Left forelimb (tissue), 1 donor: ENCODE results near the gene NTPCR.

ENCODE experiments used
- DNase-seq: peaks from one replicate; pipeline ENCODE4 v3.0.0-alpha.2; 2018; ENCODE audit warnings: low spot score

NTPCR gene

GRCh38 chr1:233010146-233010545 is 59.7 kb downstream of the NTPCR start:
- no peak for DNase-seq

- no peak for DNase-seq
Observed at GRCh38 chr1:233012021-233012420, 61.6 kb downstream of the NTPCR start.

- DNase-seq, result no peak
Observed at GRCh38 chr1:233015965-233016364, 65.6 kb downstream of the NTPCR start.

DNA sequence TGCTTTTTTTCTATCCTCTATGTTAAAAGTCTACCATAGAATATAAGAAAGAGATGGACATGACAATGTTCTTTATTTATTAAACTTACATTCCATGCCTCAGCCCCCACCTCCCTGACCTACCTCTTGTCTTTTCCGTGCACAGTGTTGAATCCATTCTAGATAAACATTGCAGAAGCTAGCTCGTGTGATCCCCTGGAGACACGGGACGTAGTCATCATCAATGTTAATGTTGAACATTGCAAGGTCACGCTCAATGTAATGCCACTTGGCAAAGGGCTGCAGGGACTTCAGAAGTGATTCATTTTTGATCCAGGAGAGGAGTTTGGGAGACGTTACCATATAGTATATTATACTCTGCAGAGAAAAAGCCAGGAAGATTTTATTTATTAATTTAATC is 66.4 kb downstream of the NTPCR start:
- no peak for DNase-seq

DNA sequence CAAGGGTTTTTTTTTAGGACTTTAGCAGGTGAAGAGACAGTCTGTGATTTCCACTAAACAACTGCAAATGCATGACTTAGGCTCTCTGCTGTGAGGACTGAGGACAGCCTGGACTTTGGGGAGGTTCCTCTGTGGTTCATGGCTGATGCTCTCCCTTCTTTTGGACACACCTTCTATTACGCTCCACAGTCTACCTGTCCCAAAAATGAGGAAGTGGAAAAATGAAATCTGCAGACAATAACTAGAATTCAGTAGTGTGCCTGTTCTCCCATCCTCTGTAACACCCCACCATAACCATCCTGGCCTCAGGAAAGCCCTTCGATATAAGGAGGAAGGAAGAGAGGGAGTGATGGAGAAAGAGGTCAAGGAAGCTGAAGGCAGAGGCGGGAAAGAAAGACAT is 68.7 kb downstream of the NTPCR start:
- DNase-seq, result no peak

GRCh38 chr1:233019778-233020325 is 69.4 kb downstream of the NTPCR start:
- DNase-seq, result no peak

- no peak for DNase-seq
Observed at GRCh38 chr1:233020426-233020825, 70.0 kb downstream of the NTPCR start.

DNA sequence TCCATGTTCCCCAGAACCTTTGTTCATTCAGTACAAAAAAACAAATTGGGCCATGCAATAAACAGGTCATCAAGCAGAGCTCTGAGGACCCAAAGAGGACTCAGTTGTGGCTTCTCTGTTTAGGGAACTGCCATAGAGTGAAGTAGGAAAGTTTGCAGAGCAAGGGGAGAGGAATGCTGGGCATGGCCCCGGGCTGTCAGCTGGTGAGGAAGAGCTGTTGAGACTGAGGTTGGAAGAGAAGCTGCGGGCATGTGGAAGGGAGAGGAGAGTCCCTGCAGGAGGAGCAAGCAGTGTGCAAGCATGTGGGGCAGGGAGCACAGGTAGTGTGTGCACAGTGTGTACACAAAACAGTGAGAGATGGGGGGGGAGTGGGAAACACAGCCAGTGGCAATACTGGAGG is 71.8 kb downstream of the NTPCR start:
- DNase-seq, result no peak

DNA sequence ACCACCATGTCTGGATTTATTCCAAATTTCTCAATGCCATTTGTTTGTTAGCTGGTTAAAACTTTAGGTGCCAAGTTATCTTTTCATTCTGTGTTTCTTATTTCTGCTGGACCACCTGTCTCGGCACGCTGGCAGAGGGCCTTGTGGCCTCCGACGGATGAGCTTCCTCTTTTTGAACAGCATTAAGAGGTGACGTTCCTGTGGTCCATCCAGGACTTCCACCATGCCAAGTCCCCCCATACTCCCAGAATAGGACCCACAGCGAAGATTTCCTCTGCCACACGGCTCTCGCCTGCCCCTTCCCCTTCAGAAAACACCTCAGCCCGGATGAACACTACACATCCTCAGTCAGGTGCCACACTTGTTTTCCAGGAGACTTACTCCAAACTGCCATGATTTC is 73.8 kb downstream of the NTPCR start:
- DNase-seq, result no peak

DNA sequence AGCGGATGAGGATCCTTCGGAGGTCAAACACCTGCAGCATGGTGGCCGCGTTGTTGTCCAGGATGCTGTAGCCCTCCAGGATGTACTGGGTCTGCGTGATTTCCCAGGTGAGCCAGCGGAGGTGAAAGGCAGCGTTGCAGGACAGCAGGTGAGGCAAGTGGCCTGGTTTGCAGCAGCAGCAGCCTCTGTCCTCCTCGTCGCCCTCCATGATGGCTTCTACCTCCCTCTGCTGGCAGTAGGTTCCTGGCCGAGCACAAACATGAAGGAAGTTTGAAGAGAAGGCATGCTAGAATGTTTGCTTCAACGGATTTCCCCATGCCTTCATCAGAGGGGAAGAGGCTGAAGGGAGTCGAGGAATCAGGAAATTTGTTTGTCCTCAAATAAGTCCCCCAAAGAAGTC is 74.7 kb downstream of the NTPCR start:
- DNase-seq, result no peak

DNA sequence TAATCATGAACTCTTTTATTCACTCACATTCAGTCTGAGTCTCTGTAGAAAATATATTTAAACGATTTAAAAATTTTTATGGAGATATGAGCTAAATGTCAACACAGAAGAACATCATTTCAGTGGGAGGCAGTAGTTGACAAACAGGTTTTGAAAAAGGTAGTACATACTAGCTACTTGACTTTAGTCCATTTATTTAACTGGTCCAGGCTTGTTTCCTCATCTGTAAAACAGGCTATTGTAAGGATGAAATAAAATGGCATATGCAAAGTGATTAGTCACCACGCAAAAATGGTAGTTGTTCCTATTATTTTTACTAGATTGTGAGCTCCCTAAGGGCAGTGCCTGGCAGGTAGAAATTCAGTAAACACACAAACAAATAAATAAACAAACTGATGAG is 75.2 kb downstream of the NTPCR start:
- DNase-seq, result no peak

GRCh38 chr1:233027046-233027445 is 76.6 kb downstream of the NTPCR start:
- DNase-seq, result no peak

DNA sequence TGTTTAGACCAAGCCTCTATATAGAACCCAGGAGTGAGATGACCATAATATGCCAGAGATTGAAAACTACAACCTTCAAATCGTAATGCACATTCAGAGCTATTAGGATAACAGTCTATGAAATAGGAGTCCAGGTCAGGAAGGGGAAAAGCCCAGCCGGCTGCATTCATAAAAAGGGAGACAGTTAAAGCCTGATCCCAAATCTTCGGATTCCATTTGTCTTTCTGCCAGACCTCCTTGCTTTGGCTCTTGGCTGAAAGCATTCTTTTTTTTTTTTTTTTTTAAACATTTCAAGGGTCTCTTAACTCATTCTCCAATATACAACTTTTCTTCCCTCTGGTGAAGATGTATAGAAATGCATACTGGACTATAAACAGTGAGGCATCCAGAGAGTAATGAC is 81.1 kb downstream of the NTPCR start:
- DNase-seq, result no peak

- no peak for DNase-seq
Observed at GRCh38 chr1:233032916-233033315, 82.5 kb downstream of the NTPCR start.

GRCh38 chr1:233033361-233033760 is 83.0 kb downstream of the NTPCR start:
- DNase-seq, result no peak
